ENCODE results near the gene KMT2C.

Gene KMT2C

DNA sequence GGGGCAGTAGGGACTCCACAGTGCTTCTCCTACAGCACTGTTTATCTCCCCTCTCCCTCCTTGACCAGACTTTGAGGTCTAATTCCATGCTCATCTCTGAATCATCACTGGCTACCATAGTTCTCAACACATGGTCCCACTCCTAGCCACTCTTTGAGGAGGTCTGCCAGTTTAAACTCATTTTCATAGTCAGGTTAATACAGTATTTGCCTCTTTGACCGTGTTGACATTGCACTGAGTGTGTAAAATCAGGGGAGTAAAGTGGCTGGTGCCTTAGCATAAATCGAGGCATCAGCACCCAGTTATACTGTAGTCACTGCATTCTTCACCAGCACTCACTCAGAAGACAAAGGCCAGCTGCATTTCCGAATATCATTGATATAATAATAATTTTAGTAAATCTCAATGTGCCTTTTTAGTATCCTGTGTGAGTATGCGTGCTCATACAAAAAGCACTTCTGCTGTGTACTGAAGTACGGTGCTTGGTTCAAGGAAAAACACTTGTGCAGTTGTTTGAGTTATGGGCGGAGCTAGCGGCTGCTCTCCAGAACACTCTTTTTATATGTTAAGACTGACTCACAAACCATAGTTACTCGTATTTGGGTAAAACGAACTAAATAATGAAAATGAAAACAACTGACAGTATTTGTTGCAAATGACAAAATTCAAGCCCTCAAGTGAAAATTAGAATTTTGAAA, 320.6 kb downstream of the KMT2C start (continued):
- TF ChIP-seq ZNF112 (tag by site-specific recombination; IDR thresholded peaks at IDR 0.05) (no peak), IKZF3 (tag by site-specific recombination; IDR thresholded peaks at IDR 0.05) (no peak), ZNF391 (tag by site-specific recombination; IDR thresholded peaks at IDR 0.05; ENCODE audit: borderline replicate concordance, low read depth) (no peak), ZNF626 (tag by site-specific recombination; IDR thresholded peaks at IDR 0.05) (no peak)

DNA sequence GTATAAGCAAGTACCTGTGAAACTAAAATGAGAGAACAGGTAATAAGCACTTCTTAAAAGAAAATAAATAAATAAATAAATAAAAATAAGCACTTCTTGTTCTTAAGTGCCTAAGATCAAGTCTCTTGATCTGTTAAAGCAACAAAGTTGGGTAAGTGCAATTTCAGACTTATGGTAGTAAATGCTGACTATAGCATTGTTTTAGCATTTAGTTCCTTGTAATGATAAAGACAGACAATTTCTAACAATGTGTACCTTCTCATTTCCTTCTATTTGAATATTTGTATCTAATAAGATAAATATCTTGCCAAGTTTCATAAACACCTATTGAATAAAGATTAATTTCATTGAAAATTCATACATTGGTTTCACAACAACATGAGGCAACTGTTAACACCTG, 323.0 kb downstream of the KMT2C start:
- ChIA-PET CTCF (interaction anchor here (0.7 kb wide), 1 partner anchor 72 kb away, joined by 6 read pairs; no protein-coding TSS in a partner anchor), POLR2A (no interaction called here)
- H3K4me3 ChIP-seq (ENCODE audit: low read depth, low read length): no peak overlapping the region
- TF ChIP-seq, protein P1, sequence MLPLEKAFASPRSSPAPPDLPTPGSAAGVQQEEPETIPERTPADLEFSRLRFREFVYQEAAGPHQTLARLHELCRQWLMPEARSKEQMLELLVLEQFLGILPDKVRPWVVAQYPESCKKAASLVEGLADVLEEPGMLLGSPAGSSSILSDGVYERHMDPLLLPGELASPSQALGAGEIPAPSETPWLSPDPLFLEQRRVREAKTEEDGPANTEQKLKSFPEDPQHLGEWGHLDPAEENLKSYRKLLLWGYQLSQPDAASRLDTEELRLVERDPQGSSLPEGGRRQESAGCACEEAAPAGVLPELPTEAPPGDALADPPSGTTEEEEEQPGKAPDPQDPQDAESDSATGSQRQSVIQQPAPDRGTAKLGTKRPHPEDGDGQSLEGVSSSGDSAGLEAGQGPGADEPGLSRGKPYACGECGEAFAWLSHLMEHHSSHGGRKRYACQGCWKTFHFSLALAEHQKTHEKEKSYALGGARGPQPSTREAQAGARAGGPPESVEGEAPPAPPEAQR (tag by site-specific recombination; IDR thresholded peaks at IDR 0.05): no peak
- TF ChIP-seq ZNF529 (tag by site-specific recombination; IDR thresholded peaks at IDR 0.05; ENCODE audit: insufficient replicate concordance) (no peak), TRIM28 (IDR thresholded peaks at IDR 0.05; ENCODE audit: borderline replicate concordance, low read length) (no peak), ZNF548 (tag by site-specific recombination; IDR thresholded peaks at IDR 0.05) (no peak), ZNF138 (tag by site-specific recombination; IDR thresholded peaks at IDR 0.05; ENCODE audit: borderline replicate concordance) (no peak), ZNF266 (tag by site-specific recombination; IDR thresholded peaks at IDR 0.05; ENCODE audit: low read depth) (no peak), ZXDB (tag by site-specific recombination; IDR thresholded peaks at IDR 0.05) (no peak), ZBTB21 (tag by site-specific recombination; IDR thresholded peaks at IDR 0.05) (no peak), ZNF664 (tag by site-specific recombination; IDR thresholded peaks at IDR 0.05) (no peak), ZNF19 (tag by site-specific recombination; IDR thresholded peaks at IDR 0.05; ENCODE audit: low read depth) (no peak), ZNF202 (tag by site-specific recombination; IDR thresholded peaks at IDR 0.05; ENCODE audit: borderline replicate concordance) (no peak), ZNF830 (tag by site-specific recombination; IDR thresholded peaks at IDR 0.05; ENCODE audit: low read depth) (no peak), ZNF423 (tag by site-specific recombination; IDR thresholded peaks at IDR 0.05) (no peak), ZNF596 (tag by site-specific recombination; IDR thresholded peaks at IDR 0.05) (no peak), ZNF76 (tag by site-specific recombination; IDR thresholded peaks at IDR 0.05; ENCODE audit: borderline replicate concordance, low read depth) (no peak), KLF16 (tag by site-specific recombination; IDR thresholded peaks at IDR 0.05) (no peak)
- TF ChIP-seq, protein P2, sequence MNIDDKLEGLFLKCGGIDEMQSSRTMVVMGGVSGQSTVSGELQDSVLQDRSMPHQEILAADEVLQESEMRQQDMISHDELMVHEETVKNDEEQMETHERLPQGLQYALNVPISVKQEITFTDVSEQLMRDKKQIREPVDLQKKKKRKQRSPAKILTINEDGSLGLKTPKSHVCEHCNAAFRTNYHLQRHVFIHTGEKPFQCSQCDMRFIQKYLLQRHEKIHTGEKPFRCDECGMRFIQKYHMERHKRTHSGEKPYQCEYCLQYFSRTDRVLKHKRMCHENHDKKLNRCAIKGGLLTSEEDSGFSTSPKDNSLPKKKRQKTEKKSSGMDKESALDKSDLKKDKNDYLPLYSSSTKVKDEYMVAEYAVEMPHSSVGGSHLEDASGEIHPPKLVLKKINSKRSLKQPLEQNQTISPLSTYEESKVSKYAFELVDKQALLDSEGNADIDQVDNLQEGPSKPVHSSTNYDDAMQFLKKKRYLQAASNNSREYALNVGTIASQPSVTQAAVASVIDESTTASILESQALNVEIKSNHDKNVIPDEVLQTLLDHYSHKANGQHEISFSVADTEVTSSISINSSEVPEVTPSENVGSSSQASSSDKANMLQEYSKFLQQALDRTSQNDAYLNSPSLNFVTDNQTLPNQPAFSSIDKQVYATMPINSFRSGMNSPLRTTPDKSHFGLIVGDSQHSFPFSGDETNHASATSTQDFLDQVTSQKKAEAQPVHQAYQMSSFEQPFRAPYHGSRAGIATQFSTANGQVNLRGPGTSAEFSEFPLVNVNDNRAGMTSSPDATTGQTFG (tag by site-specific recombination; IDR thresholded peaks at IDR 0.05; ENCODE audit: borderline replicate concordance): no peak
- TF ChIP-seq, protein P3, sequence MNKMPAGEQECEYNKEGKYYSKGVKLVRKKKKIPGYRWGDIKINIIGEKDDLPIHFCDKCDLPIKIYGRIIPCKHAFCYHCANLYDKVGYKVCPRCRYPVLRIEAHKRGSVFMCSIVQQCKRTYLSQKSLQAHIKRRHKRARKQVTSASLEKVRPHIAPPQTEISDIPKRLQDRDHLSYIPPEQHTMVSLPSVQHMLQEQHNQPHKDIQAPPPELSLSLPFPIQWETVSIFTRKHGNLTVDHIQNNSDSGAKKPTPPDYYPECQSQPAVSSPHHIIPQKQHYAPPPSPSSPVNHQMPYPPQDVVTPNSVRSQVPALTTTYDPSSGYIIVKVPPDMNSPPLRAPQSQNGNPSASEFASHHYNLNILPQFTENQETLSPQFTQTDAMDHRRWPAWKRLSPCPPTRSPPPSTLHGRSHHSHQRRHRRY (tag by site-specific recombination; IDR thresholded peaks at IDR 0.05): no peak
- TF ChIP-seq, protein P4, sequence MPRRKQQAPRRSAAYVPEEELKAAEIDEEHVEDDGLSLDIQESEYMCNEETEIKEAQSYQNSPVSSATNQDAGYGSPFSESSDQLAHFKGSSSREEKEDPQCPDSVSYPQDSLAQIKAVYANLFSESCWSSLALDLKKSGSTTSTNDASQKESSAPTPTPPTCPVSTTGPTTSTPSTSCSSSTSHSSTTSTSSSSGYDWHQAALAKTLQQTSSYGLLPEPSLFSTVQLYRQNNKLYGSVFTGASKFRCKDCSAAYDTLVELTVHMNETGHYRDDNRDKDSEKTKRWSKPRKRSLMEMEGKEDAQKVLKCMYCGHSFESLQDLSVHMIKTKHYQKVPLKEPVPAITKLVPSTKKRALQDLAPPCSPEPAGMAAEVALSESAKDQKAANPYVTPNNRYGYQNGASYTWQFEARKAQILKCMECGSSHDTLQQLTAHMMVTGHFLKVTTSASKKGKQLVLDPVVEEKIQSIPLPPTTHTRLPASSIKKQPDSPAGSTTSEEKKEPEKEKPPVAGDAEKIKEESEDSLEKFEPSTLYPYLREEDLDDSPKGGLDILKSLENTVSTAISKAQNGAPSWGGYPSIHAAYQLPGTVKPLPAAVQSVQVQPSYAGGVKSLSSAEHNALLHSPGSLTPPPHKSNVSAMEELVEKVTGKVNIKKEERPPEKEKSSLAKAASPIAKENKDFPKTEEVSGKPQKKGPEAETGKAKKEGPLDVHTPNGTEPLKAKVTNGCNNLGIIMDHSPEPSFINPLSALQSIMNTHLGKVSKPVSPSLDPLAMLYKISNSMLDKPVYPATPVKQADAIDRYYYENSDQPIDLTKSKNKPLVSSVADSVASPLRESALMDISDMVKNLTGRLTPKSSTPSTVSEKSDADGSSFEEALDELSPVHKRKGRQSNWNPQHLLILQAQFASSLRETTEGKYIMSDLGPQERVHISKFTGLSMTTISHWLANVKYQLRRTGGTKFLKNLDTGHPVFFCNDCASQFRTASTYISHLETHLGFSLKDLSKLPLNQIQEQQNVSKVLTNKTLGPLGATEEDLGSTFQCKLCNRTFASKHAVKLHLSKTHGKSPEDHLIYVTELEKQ (tag by site-specific recombination; IDR thresholded peaks at IDR 0.05; ENCODE audit: borderline replicate concordance): no peak
- peaks cover 15 to 73% of the 10 kb centered on the region in 2 experiments; a peak in 2 of 3 replicates for H3K36me3 ChIP-seq (ENCODE audit: control insufficient read depth in 2 of 2, insufficient read depth in 1 of 2, low read length in 2 of 2)
- H3K9me3 ChIP-seq (ENCODE audit: control insufficient read depth, insufficient read depth, low read depth, low read length): no peaks in the 10 kb centered on the region
- H3K4me1 ChIP-seq (ENCODE audit: control insufficient read depth, insufficient read depth, low read length): no peaks in the 10 kb centered on the region
- no peak overlapping the region for H3K27ac ChIP-seq (ENCODE audit: extremely low read depth, low read depth, low read length)
